ENCODE results near the gene VPS13D. TPM values are rescaled to one million over a fixed set of nuclear protein-coding genes. Genes with fewer than 3 reads are reported as not detected.

The VPS13D gene
- total and polyA plus RNA-seq, 2 of the 4 experiments (the other 2 are of a cell fraction): 9.0 to 16.3 TPM

GRCh38 chr1:12420171-12420570, 190.3 kb downstream of the VPS13D start:
- no peak overlapping the region for H3K4ac ChIP-seq (ENCODE audit: low read depth, low read length)
- no peaks in the 10 kb centered on the region for H4K20me1 ChIP-seq (ENCODE audit: insufficient read depth, low read length)
- H3K23ac ChIP-seq (ENCODE audit: low read depth, low read length): no peak overlapping the region
- no peak overlapping the region for H3K56ac ChIP-seq (ENCODE audit: extremely low read depth, insufficient read depth, low read length)
- no peak overlapping the region for H2BK120ac ChIP-seq (ENCODE audit: low read depth, low read length)
- no peak overlapping the region for H3K9ac ChIP-seq (ENCODE audit: low read depth, low read length)
- H3K36me3 ChIP-seq (ENCODE audit: control insufficient read depth, insufficient read depth, low read length): peaks cover 8% of the 10 kb centered on the region
- 80% methylated on average over 1 of the region's 2 CpGs; no CpG with 5 or more reads in 1 of the 2 experiments for WGBS, 2 experiments (ENCODE audit: extremely low coverage in 2 of 2, insufficient read length in 1 of 2)
- dilution Hi-C loops (cut with HindIII; ENCODE audit: low sequenced_read_pairs, unreplicated experiment) (no loop called here), intact Hi-C loops (cut with micrococcal nuclease) (no loop called here), in situ Hi-C loops (cut with MboI; ENCODE audit: low sequenced_read_pairs) (loop anchor here (25.0 kb wide), 1 partner anchor 192 kb away; the partner anchor contains the start of gene DHRS3)
- no peak overlapping the region for H3K18ac ChIP-seq (ENCODE audit: low read depth, low read length)
- H3K79me1 ChIP-seq (ENCODE audit: low read depth in 1 of 2, low read length in 2 of 2): 0 out of 4 replicates have a peak, but pooled peaks cover 0 to 3% of the 10 kb centered on the region in 2 experiments
- H3K4me3 ChIP-seq (ENCODE audit: insufficient read depth, low read depth, low read length): no peak overlapping the region
- no peak overlapping the region for H4K8ac ChIP-seq (ENCODE audit: low read depth in 2 of 2, low read length in 2 of 2)
- H3K4me1 ChIP-seq (ENCODE audit: control insufficient read depth, insufficient read depth, low read length): peaks cover 9% of the 10 kb centered on the region
- H3K9me1 ChIP-seq (ENCODE audit: insufficient read depth, low read length): peaks cover 13% of the 10 kb centered on the region
- H2BK15ac ChIP-seq (ENCODE audit: low read depth, low read length): no peak overlapping the region
- POLR2A ChIA-PET (ENCODE audit: unreplicated experiment): no interaction called here
- H2AK9ac ChIP-seq (replicated peaks; ENCODE audit: low read depth, low read length, poor library complexity): no peak overlapping the region
- no peak overlapping the region for H3K27ac ChIP-seq (ENCODE audit: insufficient read depth, low read length)
- no peak for TF ChIP-seq MAZ (IDR thresholded peaks at IDR 0.05; ENCODE audit: borderline replicate concordance, low read depth, low read length)
- TF ChIP-seq RAD21 (IDR thresholded peaks at IDR 0.05; ENCODE audit: low read length): no peak
- no peak for TF ChIP-seq MXI1 (IDR thresholded peaks at IDR 0.05; ENCODE audit: borderline replicate concordance, low read depth, low read length)
- CTCF ChIA-PET: no interaction called here
- H4K5ac ChIP-seq (ENCODE audit: low read depth, low read length): no peak overlapping the region
- no peak overlapping the region for H4K91ac ChIP-seq (ENCODE audit: insufficient read depth, low read depth, low read length)
- no peak overlapping the region for H3K14ac ChIP-seq (replicated peaks; ENCODE audit: low read depth, low read length)
- no TSS peak for BruUV-seq (replicated peaks)
- no peak overlapping the region for H2AFZ ChIP-seq (replicated peaks; ENCODE audit: low read length, poor library complexity)
- ATAC-seq (ENCODE audit: low read depth): no peak
- no peak overlapping the region for H2BK20ac ChIP-seq (ENCODE audit: low read depth, low read length)
- H3K9me3 ChIP-seq (ENCODE audit: control insufficient read depth, insufficient read depth, low read length): no peaks in the 10 kb centered on the region
- DNase-seq: no peak
- H2BK5ac ChIP-seq (ENCODE audit: low read depth, low read length, poor library complexity, severe bottlenecking): no peak overlapping the region
- H2AK5ac ChIP-seq (ENCODE audit: low read depth, low read length): no peak overlapping the region
- H3K4me2 ChIP-seq (ENCODE audit: low read depth, low read length): no peak overlapping the region
- no peaks in the 10 kb centered on the region for H3K27me3 ChIP-seq (ENCODE audit: control insufficient read depth, insufficient read depth, low read length)
